Adrenal gland (tissue), 5 donors: ENCODE data around the gene SEPHS1.

Experiments used
- POLR2A ChIP-seq, 2 donors: fragments of 450-650 bp; IDR thresholded peaks; one replicate each; pipeline ENCODE4 v1.6.1; 2017; ENCODE audit warnings: antibody characterized with exemption in 2 of 2, mild to moderate bottlenecking in 2 of 2, moderate library complexity in 1 of 2
- TF ChIP-seq, protein P1 (sequence below), 6 experiments: fragments of 450-650 bp in 4 of 6; fragments of 200-600 bp in 2 of 6; sonication (generic) in 1 of 6; IDR thresholded peaks; 1 replicate in 5 of 6; 2 replicates in 1 of 6; pipeline versions ENCODE4 v1.5.1 to v1.8.0; 2016 to 2021; ENCODE audit warnings: antibody characterized with exemption in 6 of 6, mild to moderate bottlenecking in 2 of 6, moderate library complexity in 1 of 6
- donor health status: DM: no; HTN: no; CAD: no.

DNA sequence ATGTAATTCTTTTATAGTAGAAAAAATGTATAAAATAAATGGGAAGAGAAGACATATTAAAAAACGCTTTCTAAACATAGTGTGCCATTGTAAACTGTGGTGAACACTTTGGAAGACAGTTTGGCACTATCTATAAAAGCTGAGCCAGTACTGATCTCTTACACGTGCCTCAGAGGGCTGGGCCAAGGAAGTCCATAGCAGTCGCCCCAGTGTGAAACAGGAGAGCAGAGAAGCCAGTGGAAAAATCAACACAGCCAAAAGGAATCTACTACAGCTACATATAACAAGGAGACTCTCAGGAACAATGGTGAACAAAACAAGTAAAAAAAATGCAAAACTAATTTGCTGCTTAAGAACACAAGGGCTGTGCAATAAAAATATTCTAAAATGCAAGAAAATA, 20.6 kb downstream of the SEPHS1 start:
- TF ChIP-seq, protein P1, sequence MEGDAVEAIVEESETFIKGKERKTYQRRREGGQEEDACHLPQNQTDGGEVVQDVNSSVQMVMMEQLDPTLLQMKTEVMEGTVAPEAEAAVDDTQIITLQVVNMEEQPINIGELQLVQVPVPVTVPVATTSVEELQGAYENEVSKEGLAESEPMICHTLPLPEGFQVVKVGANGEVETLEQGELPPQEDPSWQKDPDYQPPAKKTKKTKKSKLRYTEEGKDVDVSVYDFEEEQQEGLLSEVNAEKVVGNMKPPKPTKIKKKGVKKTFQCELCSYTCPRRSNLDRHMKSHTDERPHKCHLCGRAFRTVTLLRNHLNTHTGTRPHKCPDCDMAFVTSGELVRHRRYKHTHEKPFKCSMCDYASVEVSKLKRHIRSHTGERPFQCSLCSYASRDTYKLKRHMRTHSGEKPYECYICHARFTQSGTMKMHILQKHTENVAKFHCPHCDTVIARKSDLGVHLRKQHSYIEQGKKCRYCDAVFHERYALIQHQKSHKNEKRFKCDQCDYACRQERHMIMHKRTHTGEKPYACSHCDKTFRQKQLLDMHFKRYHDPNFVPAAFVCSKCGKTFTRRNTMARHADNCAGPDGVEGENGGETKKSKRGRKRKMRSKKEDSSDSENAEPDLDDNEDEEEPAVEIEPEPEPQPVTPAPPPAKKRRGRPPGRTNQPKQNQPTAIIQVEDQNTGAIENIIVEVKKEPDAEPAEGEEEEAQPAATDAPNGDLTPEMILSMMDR (IDR thresholded peaks at IDR 0.05): no peak
- TF ChIP-seq POLR2A (IDR thresholded peaks at IDR 0.05): no peak
